NT2/D1 (cell line): Measurements from ENCODE around the gene AQP12A.
"Not testable (repeated sequence)": the region's sequence is repeated elsewhere in the genome, so short reads cannot be mapped to it uniquely, and the experiment has no call there.

Experiments
- DNase-seq: peaks from one replicate; pipeline ENCODE4 v3.0.0-alpha.2; 2011; ENCODE audit warnings: low read depth, low spot score
- H3K27me3 ChIP-seq: 2 replicates; pipeline ENCODE4 v1.6.0; 2011; ENCODE audit warnings: mild to moderate bottlenecking; ENCODE audit not compliant: insufficient read length, insufficient read depth
- H3K36me3 ChIP-seq: 2 replicates; pipeline ENCODE4 v1.6.1; 2011; ENCODE audit warnings: mild to moderate bottlenecking, low read length, mixed read lengths; ENCODE audit not compliant: insufficient read depth, insufficient read length
- H3K4me1 ChIP-seq: 2 replicates; pipeline ENCODE4 v1.5.1; 2011; ENCODE audit not compliant: insufficient read depth, insufficient read length
- H3K4me3 ChIP-seq: 2 replicates; pipeline ENCODE4 v1.5.1; 2011; ENCODE audit warnings: low read depth; ENCODE audit not compliant: insufficient read length
- H3K9ac ChIP-seq: 2 replicates; pipeline ENCODE4 v1.6.0; 2011; ENCODE audit warnings: low read depth; ENCODE audit not compliant: insufficient read length
- H3K9me3 ChIP-seq: 2 replicates; pipeline ENCODE4 v1.5.1; 2011; ENCODE audit warnings: mild to moderate bottlenecking, low read length; ENCODE audit not compliant: insufficient read depth
- SUZ12 ChIP-seq: IDR thresholded peaks from 2 replicates; pipeline ENCODE4 v1.6.1; 2011; ENCODE audit not compliant: insufficient read length, insufficient read depth; ENCODE audit errors: extremely low read depth
- YY1 ChIP-seq: IDR thresholded peaks from 2 replicates; pipeline ENCODE4 v1.6.1; 2011; ENCODE audit not compliant: insufficient read length, insufficient read depth
- ZNF274 ChIP-seq: IDR thresholded peaks from 2 replicates; pipeline ENCODE4 v1.6.1; 2011; ENCODE audit warnings: mild to moderate bottlenecking, low read depth, low read length

The AQP12A gene

GRCh38 chr2:240663546-240664190 lies 28.0 kb upstream of the AQP12A start:
- no peaks in the 10 kb centered on the region for H3K36me3 ChIP-seq
- no peak for TF ChIP-seq SUZ12
- no peak for TF ChIP-seq ZNF274
- TF ChIP-seq YY1: no peak
- no peaks in the 10 kb centered on the region for H3K4me1 ChIP-seq
- DNase-seq: no peak
- H3K4me3 ChIP-seq: no peak overlapping the region
- H3K9ac ChIP-seq: no peak overlapping the region
- H3K27me3 ChIP-seq: peaks cover 2% of the 10 kb centered on the region
- H3K9me3 ChIP-seq: no peaks in the 10 kb centered on the region

DNA sequence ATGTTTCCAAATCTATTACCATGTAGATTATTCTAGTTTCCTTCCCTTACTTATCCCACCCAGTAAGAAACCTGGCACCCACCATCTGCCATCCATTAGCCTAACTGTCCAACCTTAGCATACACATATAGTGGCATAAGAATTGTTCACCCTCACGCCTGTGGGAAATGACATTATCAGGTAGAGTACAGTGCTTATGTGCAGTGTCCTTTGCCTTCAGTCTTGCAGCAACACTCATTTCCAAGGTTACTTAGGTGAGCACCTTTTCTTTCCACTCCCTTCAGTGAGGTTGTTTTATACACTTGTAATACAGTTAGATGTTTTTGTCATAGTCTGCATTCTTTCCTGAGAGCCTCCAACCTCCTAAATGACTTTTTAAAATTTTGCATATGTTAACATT lies 27.0 kb upstream of the AQP12A start:
- Histone ChIP-seq H3K4me1 (no peaks in the 10 kb centered on the region), H3K27me3 (no peaks in the 10 kb centered on the region), H3K4me3 (no peak overlapping the region), H3K36me3 (no peaks in the 10 kb centered on the region), H3K9me3 (no peaks in the 10 kb centered on the region), H3K9ac (no peak overlapping the region)
- no peak for DNase-seq
- TF ChIP-seq SUZ12 (no peak), ZNF274 (no peak), YY1 (no peak)

DNA sequence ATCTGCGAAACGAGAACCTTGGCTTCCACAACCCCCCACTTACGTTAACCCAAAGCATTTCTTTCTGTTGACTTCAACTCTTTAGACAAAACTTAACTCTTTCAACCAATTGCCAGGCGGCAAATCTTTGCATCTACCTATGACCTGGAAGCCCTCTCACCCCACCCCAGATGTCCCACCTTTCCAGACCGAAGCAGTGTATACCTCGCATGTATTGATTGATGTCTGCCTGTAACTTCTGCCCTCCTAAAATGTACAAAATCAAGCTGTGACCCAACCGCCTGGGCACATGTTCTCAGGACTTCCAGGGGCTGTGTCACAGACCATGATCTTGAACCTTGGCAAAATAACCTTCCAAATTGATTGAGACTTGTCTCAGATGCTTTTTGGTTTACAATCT lies 21.3 kb upstream of the AQP12A start:
- Histone ChIP-seq H3K27me3 (no peaks in the 10 kb centered on the region), H3K4me3 (no peak overlapping the region), H3K4me1 (no peaks in the 10 kb centered on the region), H3K9ac (no peak overlapping the region), H3K9me3 (no peaks in the 10 kb centered on the region), H3K36me3 (no peaks in the 10 kb centered on the region)
- no peak for DNase-seq
- TF ChIP-seq SUZ12: no peak
- TF ChIP-seq YY1: no peak
- TF ChIP-seq ZNF274: no peak

GRCh38 chr2:240670950-240671349 lies 20.7 kb upstream of the AQP12A start:
- H3K36me3 ChIP-seq: no peaks in the 10 kb centered on the region
- no peaks in the 10 kb centered on the region for H3K9me3 ChIP-seq
- no peaks in the 10 kb centered on the region for H3K4me1 ChIP-seq
- DNase-seq: no peak
- no peak overlapping the region for H3K9ac ChIP-seq
- H3K27me3 ChIP-seq: no peaks in the 10 kb centered on the region
- H3K4me3 ChIP-seq: no peak overlapping the region
- TF ChIP-seq ZNF274 (no peak), YY1 (no peak), SUZ12 (no peak)

DNA sequence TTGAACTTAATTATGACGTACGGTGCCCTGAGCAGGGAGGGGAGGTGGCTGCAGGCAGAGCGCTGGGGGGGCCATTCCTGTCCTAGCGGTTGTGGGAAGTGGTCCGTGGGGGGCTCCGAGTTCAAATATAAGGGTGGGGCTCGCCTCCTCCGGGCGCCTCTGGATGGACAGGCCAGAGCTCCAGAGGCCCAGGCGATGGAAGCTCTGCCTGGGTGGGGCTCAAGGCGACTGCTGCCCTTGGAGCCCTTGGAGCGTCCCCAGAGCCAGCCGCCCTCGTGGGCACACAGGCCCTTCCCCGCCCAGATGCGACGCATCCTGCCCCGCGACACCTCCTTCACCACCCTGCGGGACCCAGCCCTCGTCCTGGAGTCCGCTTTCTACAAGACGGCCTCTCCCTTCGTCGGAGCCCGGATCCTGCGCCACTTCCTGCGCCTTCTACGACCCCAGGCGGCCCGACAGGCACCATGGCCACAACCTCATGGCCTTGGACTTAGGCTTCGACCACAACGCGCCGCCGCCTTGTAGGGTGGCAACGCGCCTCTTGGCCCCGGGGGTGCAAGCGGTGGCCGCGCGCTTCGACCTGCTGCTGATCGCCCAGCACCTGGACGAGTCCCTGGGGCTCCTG lies 19.5 kb upstream of the AQP12A start:
- H3K27me3 ChIP-seq: no peaks in the 10 kb centered on the region
- no peak overlapping the region for H3K9ac ChIP-seq
- no peak for TF ChIP-seq ZNF274
- TF ChIP-seq YY1: no peak
- TF ChIP-seq SUZ12: no peak
- no peaks in the 10 kb centered on the region for H3K4me1 ChIP-seq
- no peaks in the 10 kb centered on the region for H3K9me3 ChIP-seq
- H3K36me3 ChIP-seq: no peaks in the 10 kb centered on the region
- no peak for DNase-seq
- no peak overlapping the region for H3K4me3 ChIP-seq

DNA sequence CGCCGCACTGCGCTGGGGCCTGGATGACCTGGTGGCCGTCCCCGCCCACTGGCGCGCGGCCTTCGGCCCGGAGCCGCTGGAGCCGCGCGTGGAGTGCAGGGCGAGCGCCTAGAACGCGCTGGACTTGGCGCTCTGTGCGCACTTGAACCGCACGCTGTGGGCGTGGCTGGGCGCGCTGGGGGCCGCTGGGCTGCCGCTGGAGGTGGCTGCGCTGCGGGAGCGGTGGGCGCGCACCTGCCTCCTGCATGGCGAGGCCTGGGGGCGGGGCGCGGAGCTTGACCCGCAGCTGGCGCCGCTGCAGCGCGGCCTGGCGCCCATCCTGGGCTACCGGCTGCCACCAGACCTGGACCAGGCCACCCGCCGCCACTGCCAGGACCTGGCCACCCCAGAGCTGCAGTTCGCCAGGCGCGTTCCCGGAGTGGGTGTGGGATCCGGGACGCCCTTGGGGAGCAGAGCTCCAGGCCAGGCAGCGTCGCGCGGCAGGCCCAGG lies 18.9 kb upstream of the AQP12A start:
- TF ChIP-seq SUZ12 (no peak), ZNF274 (no peak), YY1 (no peak)
- Histone ChIP-seq H3K4me3 (no peak overlapping the region), H3K9ac (no peak overlapping the region), H3K27me3 (no peaks in the 10 kb centered on the region), H3K36me3 (no peaks in the 10 kb centered on the region), H3K4me1 (no peaks in the 10 kb centered on the region), H3K9me3 (no peaks in the 10 kb centered on the region)
- no peak for DNase-seq

GRCh38 chr2:240674461-240675184 lies 17.0 kb upstream of the AQP12A start:
- H3K9ac ChIP-seq, H3K36me3 ChIP-seq, H3K4me1 ChIP-seq, H3K9me3 ChIP-seq, DNase-seq, H3K27me3 ChIP-seq, H3K4me3 ChIP-seq: not testable (repeated sequence)

- DNase-seq, H3K9ac ChIP-seq, H3K4me1 ChIP-seq, H3K9me3 ChIP-seq, H3K27me3 ChIP-seq, H3K4me3 ChIP-seq, H3K36me3 ChIP-seq: not testable (repeated sequence)
These were observed 16.3 kb upstream of the AQP12A start for GRCh38 chr2:240675345-240675744.

- H3K4me1 ChIP-seq, H3K4me3 ChIP-seq, H3K9ac ChIP-seq, H3K27me3 ChIP-seq, DNase-seq, H3K9me3 ChIP-seq, H3K36me3 ChIP-seq: not testable (repeated sequence)
These were observed 13.6 kb upstream of the AQP12A start for GRCh38 chr2:240678043-240678442.

DNA sequence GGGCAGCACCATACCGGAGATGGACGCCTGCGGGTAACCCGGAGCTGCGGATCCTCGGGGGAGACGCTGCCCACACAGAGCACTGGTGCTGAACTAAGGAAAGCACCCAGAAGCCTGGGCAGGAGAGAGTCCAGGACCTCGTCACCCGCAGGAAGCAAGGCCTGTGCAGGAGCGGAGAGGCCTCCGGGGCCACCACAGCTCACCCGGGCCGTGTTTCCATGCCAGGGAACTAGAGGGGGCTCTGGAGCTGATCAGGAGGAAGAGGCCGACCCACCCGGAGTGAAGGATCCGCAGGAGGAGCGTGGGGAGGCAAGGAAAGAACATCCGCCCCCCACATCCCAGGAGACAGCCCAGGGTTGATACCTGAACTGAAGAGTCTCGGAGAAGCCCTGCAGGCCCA lies 12.8 kb upstream of the AQP12A start:
- H3K9me3 ChIP-seq, H3K4me3 ChIP-seq, DNase-seq, H3K36me3 ChIP-seq, H3K4me1 ChIP-seq, H3K27me3 ChIP-seq, H3K9ac ChIP-seq: not testable (repeated sequence)
